ENCODE data around the gene ZNF654. TPM values are rescaled to one million over a fixed set of nuclear protein-coding genes. Genes with fewer than 3 reads are reported as not detected.

Gene ZNF654
- total and polyA plus RNA-seq, 2 of the 13 experiments (the other 11 are each of a cell fraction or from before 2014, with no cell fraction given), result 1.8 to 4.1 TPM

DNA sequence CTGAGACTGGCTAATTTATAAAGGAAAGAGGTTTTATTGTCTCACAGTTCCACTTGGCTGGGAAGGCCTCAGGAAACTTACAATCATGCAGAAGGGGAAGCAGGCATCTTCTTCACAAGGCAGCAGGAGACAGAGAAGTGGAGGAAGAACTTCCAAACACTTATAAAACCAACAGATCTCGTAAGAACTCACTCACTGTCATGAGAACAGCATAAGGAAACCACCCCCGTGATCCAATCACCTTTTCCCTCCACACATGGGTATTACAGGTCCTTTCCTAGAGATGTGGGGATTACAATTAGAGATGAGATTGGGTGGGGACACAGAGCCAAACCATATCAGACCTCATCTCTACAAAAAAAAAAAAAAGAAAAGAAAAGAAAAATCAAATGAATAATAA lies 26.0 kb upstream of the ZNF654 start:
- ChIA-PET POLR2A (no interaction called here), CTCF (ENCODE audit: low intra/inter-chr PET ratio, low total read pairs) (no interaction called here)
- Histone ChIP-seq H3K9ac (ENCODE audit: insufficient read depth, low read depth, low read length) (no peak overlapping the region), H4K20me1 (ENCODE audit: insufficient read depth, low read length) (no peaks in the 10 kb centered on the region), H3K4me1 (ENCODE audit: insufficient read depth, low read length) (no peaks in the 10 kb centered on the region; the same call in 1 of the 2 replicates), H3K27me3 (ENCODE audit: control insufficient read depth in 1 of 2, insufficient read depth in 2 of 2, low read length in 2 of 2) (peaks cover 0 to 2% of the 10 kb centered on the region in 2 experiments; a peak in 1 of 5 replicates), H3K9me3 (ENCODE audit: low read length) (no peaks in the 10 kb centered on the region), H3K4me3 (replicated peaks in 1 of 3; ENCODE audit: insufficient read depth in 1 of 3, low read depth in 2 of 3, low read length in 3 of 3) (no peak overlapping the region), H3K36me3 (replicated peaks in 1 of 2; ENCODE audit: control insufficient read depth in 1 of 2, insufficient read depth in 2 of 2, low read length in 2 of 2) (no peaks in the 10 kb centered on the region), H3K4me2 (ENCODE audit: low read depth, low read length) (no peak overlapping the region), H3K79me2 (ENCODE audit: insufficient read depth, low read length) (no peaks in the 10 kb centered on the region), H2AFZ (ENCODE audit: low read length) (peak overlapping the region; percentile 42), H3K27ac (ENCODE audit: extremely low read length, insufficient read depth, low read length) (no peak overlapping the region)
- in situ Hi-C loops (cut with HindIII; ENCODE audit: extremely low pct_ligation_motif_present, low pct_unique_long_range_greater_than_20kb), result no loop called here
- FAIRE-seq (no peak), ATAC-seq (no peak), DNase-seq (ENCODE audit: low spot score) (no peak)
- 38% methylated on average over 2 of the region's 2 CpGs for WGBS (ENCODE audit: low lambda C conversion rate)
- no peak for TF ChIP-seq MZF1 (CRISPR knock-in tag; IDR thresholded peaks at IDR 0.05; ENCODE audit: borderline replicate concordance)
- no TSS peak for BruUV-seq (replicated peaks)
- intact Hi-C loops (cut with micrococcal nuclease; ENCODE audit: unreplicated experiment), result no loop called here

DNA sequence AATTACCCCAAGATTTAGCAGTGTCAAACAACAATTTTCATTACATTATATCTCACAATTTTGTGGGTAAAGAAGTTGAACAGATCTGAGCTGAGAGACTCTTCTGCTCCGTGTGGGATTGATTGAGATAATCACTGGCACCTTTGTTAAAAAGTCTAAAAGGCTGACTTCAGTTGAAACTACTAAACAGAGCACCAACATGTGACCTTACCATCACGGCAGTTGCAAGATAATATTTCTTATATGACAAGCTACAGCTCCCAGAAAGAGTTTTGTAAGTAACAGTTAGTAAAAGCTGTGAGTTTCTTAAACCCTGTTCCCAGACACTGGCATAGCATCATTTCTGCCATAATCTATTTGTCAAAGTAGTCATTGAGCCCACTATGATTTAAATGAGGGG lies 25.2 kb upstream of the ZNF654 start:
- intact Hi-C loops (cut with micrococcal nuclease; ENCODE audit: unreplicated experiment) (no loop called here), in situ Hi-C loops (cut with HindIII; ENCODE audit: extremely low pct_ligation_motif_present, low pct_unique_long_range_greater_than_20kb) (no loop called here)
- POLR2A ChIA-PET, result no interaction called here

More for the DNA sequence above, 25.2 kb upstream of the ZNF654 start:
- TF ChIP-seq SOX13 (IDR thresholded peaks at IDR 0.05) (no peak), SOX13 (CRISPR knock-in tag; conservative IDR thresholded peaks at IDR 0.05 in 1 of 2, IDR thresholded peaks at IDR 0.05 in 1 of 2) (no peak), SSRP1 (CRISPR knock-in tag; IDR thresholded peaks at IDR 0.05) (no peak)
- TF ChIP-seq, protein P1, sequence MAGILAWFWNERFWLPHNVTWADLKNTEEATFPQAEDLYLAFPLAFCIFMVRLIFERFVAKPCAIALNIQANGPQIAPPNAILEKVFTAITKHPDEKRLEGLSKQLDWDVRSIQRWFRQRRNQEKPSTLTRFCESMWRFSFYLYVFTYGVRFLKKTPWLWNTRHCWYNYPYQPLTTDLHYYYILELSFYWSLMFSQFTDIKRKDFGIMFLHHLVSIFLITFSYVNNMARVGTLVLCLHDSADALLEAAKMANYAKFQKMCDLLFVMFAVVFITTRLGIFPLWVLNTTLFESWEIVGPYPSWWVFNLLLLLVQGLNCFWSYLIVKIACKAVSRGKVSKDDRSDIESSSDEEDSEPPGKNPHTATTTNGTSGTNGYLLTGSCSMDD (CRISPR knock-in tag; IDR thresholded peaks at IDR 0.05), result no peak
- Histone ChIP-seq H3K27ac (ENCODE audit: extremely low read length, insufficient read depth, low read length) (no peak overlapping the region), H3K4me2 (ENCODE audit: low read depth, low read length) (no peak overlapping the region), H3K36me3 (replicated peaks in 1 of 2; ENCODE audit: control insufficient read depth in 1 of 2, insufficient read depth in 2 of 2, low read length in 2 of 2) (no peaks in the 10 kb centered on the region), H3K9ac (ENCODE audit: insufficient read depth, low read depth, low read length) (no peak overlapping the region), H2AFZ (ENCODE audit: low read length) (no peak overlapping the region), H4K20me1 (ENCODE audit: insufficient read depth, low read length) (no peaks in the 10 kb centered on the region), H3K79me2 (ENCODE audit: insufficient read depth, low read length) (no peaks in the 10 kb centered on the region), H3K4me1 (ENCODE audit: insufficient read depth, low read length) (no peaks in the 10 kb centered on the region; the same call in 1 of the 2 replicates), H3K4me3 (replicated peaks in 1 of 3; ENCODE audit: insufficient read depth in 1 of 3, low read depth in 2 of 3, low read length in 3 of 3) (no peak overlapping the region), H3K27me3 (ENCODE audit: control insufficient read depth in 1 of 2, insufficient read depth in 2 of 2, low read length in 2 of 2) (no peaks in the 10 kb centered on the region), H3K9me3 (ENCODE audit: low read length) (no peaks in the 10 kb centered on the region)
- no TSS peak for BruUV-seq (replicated peaks)
- WGBS (ENCODE audit: low lambda C conversion rate), result 14% methylated on average over 2 of the region's 2 CpGs
- DNase-seq (ENCODE audit: low spot score) (no peak), FAIRE-seq (no peak), ATAC-seq (no peak)
- CTCF ChIA-PET (ENCODE audit: low intra/inter-chr PET ratio, low total read pairs), result no interaction called here

Measured in HepG2 (cell line).